PC-3 (cell line): ENCODE measurements around the gene ZNRF1.

Experiments
- CTCF ChIP-seq: fragments of 300-600 bp; sonication (generic); conservative IDR thresholded peaks from 2 replicates; pipeline ENCODE4 v1.5.1; 2017; ENCODE audit warnings: antibody characterized with exemption, low read depth, mild to moderate bottlenecking, low read length
- EZH2phosphoT487 ChIP-seq: fragments of 300-600 bp; sonication (generic); IDR thresholded peaks from 2 replicates; pipeline ENCODE4 v1.6.1; 2018; ENCODE audit warnings: mild to moderate bottlenecking, antibody characterized with exemption, low read length, borderline replicate concordance

GRCh38 chr16:74997042-74997491 is 1.8 kb upstream of the ZNRF1 start:
- TF ChIP-seq CTCF (no peak), EZH2phosphoT487 (no peak)
